HL-60 (cell line): Measurements from ENCODE around the gene ZNF408.

Experiments
- DNase-seq, 2 experiments: peaks; one replicate each; pipeline ENCODE4 v3.0.0-alpha.2; 2010 to 2020; ENCODE audit warnings: low read depth in 1 of 2, low spot score in 1 of 2
- H3K27ac ChIP-seq: fragments of 250-450 bp; sonication (Bioruptor Pico); replicated peaks from 2 replicates; pipeline ENCODE4 v1.5.1; 2020; ENCODE audit warnings: mild to moderate bottlenecking, moderate library complexity
- H3K27me3 ChIP-seq: fragments of 250-450 bp; sonication (Bioruptor Pico); 2 replicates; pipeline ENCODE4 v1.5.1; 2021; ENCODE audit warnings: mild to moderate bottlenecking, moderate library complexity; ENCODE audit not compliant: insufficient read depth, poor library complexity, severe bottlenecking
- H3K4me3 ChIP-seq: replicated peaks from 2 replicates; pipeline ENCODE4 v1.5.1; 2011; ENCODE audit warnings: mild to moderate bottlenecking, control low read depth, low read length; ENCODE audit not compliant: insufficient read depth
- CTCF ChIP-seq: IDR thresholded peaks from one replicate; pipeline ENCODE4 v1.5.1; 2011; ENCODE audit warnings: low read length, control low read depth, inconsistent platforms; ENCODE audit not compliant: insufficient read depth
- GABPA ChIP-seq: IDR thresholded peaks from 2 replicates; pipeline ENCODE4 v1.6.1; 2012; ENCODE audit warnings: low read depth
- POLR2AphosphoS5 ChIP-seq: IDR thresholded peaks from 2 replicates; pipeline ENCODE4 v1.6.1; 2012; ENCODE audit warnings: low read depth
- REST ChIP-seq: IDR thresholded peaks from 2 replicates; pipeline ENCODE4 v1.6.1; 2012; ENCODE audit warnings: low read depth; ENCODE audit not compliant: insufficient replicate concordance
- SPI1 ChIP-seq: IDR thresholded peaks from 2 replicates; pipeline ENCODE4 v1.6.1; 2012; ENCODE audit warnings: low read depth, mild to moderate bottlenecking, borderline replicate concordance

The ZNF408 gene

GRCh38 chr11:46663277-46663940 lies 37.4 kb upstream of the ZNF408 start:
- no peak for DNase-seq
- no peak for TF ChIP-seq CTCF
- no peak for TF ChIP-seq POLR2AphosphoS5
- TF ChIP-seq SPI1 = no peak
- TF ChIP-seq REST = no peak
- Histone ChIP-seq H3K27me3 (no peaks in the 10 kb centered on the region), H3K27ac (peak overlapping the region; percentile 35; the same call in 1 of the 2 replicates), H3K4me3 (no peak overlapping the region)

GRCh38 chr11:46664612-46665011 lies 36.2 kb upstream of the ZNF408 start:
- no peak overlapping the region for H3K4me3 ChIP-seq
- no peak for DNase-seq
- no peaks in the 10 kb centered on the region for H3K27me3 ChIP-seq
- TF ChIP-seq REST (no peak), CTCF (no peak), GABPA (no peak), POLR2AphosphoS5 (no peak), SPI1 (no peak)
- H3K27ac ChIP-seq = no peak overlapping the region

GRCh38 chr11:46665356-46665755 lies 35.5 kb upstream of the ZNF408 start:
- Histone ChIP-seq H3K27me3 (no peaks in the 10 kb centered on the region), H3K4me3 (no peak overlapping the region), H3K27ac (no peak overlapping the region)
- no peak for TF ChIP-seq SPI1
- no peak for TF ChIP-seq CTCF
- no peak for TF ChIP-seq POLR2AphosphoS5
- no peak for TF ChIP-seq REST
- no peak for TF ChIP-seq GABPA
- DNase-seq = no peak
